HEK293 (cell line): ENCODE measurements around the gene PDE6B.

Experiments used
- CTCF ChIA-PET: fragments of 350-600 bp; formaldehyde crosslinking; extraction: SDS; loops from one replicate; lab custom pipeline; 2021; ENCODE audit warnings: antibody characterized with exemption; lab: Yijun Ruan, JAX
- POLR2A ChIA-PET: fragments of 300-600 bp; formaldehyde crosslinking; extraction: SDS; loops from one replicate; lab custom pipeline; 2020; ENCODE audit warnings: antibody characterized with exemption, inconsistent platforms; lab: Yijun Ruan, JAX
- H3K27ac ChIP-seq: fragments of 200-500 bp; sonication (Bioruptor generic); 2 replicates; pipeline ENCODE4 v1.5.1; 2014; ENCODE audit warnings: low read depth, low read length, control low read depth, inconsistent platforms; ENCODE audit errors: extremely low read depth
- H3K36me3 ChIP-seq, 2 experiments: fragments of 200-500 bp in 1 of 2; sonication (Bioruptor generic) in 1 of 2; 1 replicate in 1 of 2; 2 replicates in 1 of 2; pipeline ENCODE4 v1.5.1; 2014 to 2017; ENCODE audit warnings: inconsistent platforms in 2 of 2, low read length in 2 of 2; ENCODE audit not compliant: control insufficient read depth in 2 of 2, insufficient read depth in 1 of 2
- H3K4me1 ChIP-seq: fragments of 200-500 bp; sonication (Bioruptor generic); 2 replicates; pipeline ENCODE4 v1.5.1; 2014; ENCODE audit warnings: mild to moderate bottlenecking, low read length, inconsistent platforms; ENCODE audit not compliant: control insufficient read depth, insufficient read depth
- H3K4me3 ChIP-seq: 2 replicates; pipeline ENCODE4 v1.5.1; 2011; ENCODE audit warnings: low read depth, mild to moderate bottlenecking, control low read depth, low read length, moderate library complexity
- H3K9me3 ChIP-seq: fragments of 200-500 bp; sonication (Bioruptor generic); 2 replicates; pipeline ENCODE4 v1.5.1; 2014; ENCODE audit warnings: low read depth, low read length, inconsistent platforms; ENCODE audit not compliant: control insufficient read depth, insufficient read depth
- INSM2 ChIP-seq: fragments of 450-650 bp; formaldehyde crosslinking; IDR thresholded peaks from 2 replicates; pipeline ENCODE4 v1.5.1; 2016; ENCODE audit warnings: missing biosample characterization, missing genetic modification characterization
- MYNN ChIP-seq: fragments of 450-650 bp; formaldehyde crosslinking; IDR thresholded peaks from 2 replicates; pipeline ENCODE4 v1.5.1; 2016; ENCODE audit warnings: missing biosample characterization, missing genetic modification characterization, borderline replicate concordance
- PRDM1 ChIP-seq: fragments of 450-650 bp; formaldehyde crosslinking; IDR thresholded peaks from 2 replicates; pipeline ENCODE4; 2016; ENCODE audit warnings: missing biosample characterization, missing genetic modification characterization
- PRDM6 ChIP-seq: fragments of 450-650 bp; formaldehyde crosslinking; IDR thresholded peaks from 2 replicates; pipeline ENCODE4 v1.5.1; 2017; ENCODE audit warnings: missing biosample characterization, missing genetic modification characterization
- SP3 ChIP-seq: fragments of 450-650 bp; formaldehyde crosslinking; IDR thresholded peaks from 2 replicates; pipeline ENCODE4 v1.5.1; 2016; ENCODE audit warnings: missing biosample characterization, missing genetic modification characterization
- YY2 ChIP-seq: fragments of 450-650 bp; formaldehyde crosslinking; IDR thresholded peaks from 2 replicates; pipeline ENCODE4 v1.5.1; 2016; ENCODE audit warnings: missing biosample characterization, missing genetic modification characterization
- ZBTB17 ChIP-seq: fragments of 450-650 bp; formaldehyde crosslinking; IDR thresholded peaks from 2 replicates; pipeline ENCODE4 v1.5.1; 2016; ENCODE audit warnings: missing biosample characterization, missing genetic modification characterization
- ZBTB7A ChIP-seq: fragments of 450-650 bp; formaldehyde crosslinking; IDR thresholded peaks from 2 replicates; pipeline ENCODE4 v1.5.1; 2016; ENCODE audit warnings: low read depth, missing biosample characterization, missing genetic modification characterization
- ZNF157 ChIP-seq: fragments of 450-650 bp; formaldehyde crosslinking; IDR thresholded peaks from 2 replicates; pipeline ENCODE4 v1.5.1; 2016; ENCODE audit warnings: missing biosample characterization, missing genetic modification characterization
- ZNF24 ChIP-seq: fragments of 450-650 bp; formaldehyde crosslinking; IDR thresholded peaks from 2 replicates; pipeline ENCODE4 v1.5.1; 2016; ENCODE audit warnings: missing biosample characterization, missing genetic modification characterization
- ZNF341 ChIP-seq: fragments of 450-650 bp; formaldehyde crosslinking; IDR thresholded peaks from 2 replicates; pipeline ENCODE4; 2016; ENCODE audit warnings: low read depth, missing biosample characterization, missing genetic modification characterization
- ZNF398 ChIP-seq: fragments of 450-650 bp; formaldehyde crosslinking; IDR thresholded peaks from 2 replicates; pipeline ENCODE4 v1.5.1; 2017; ENCODE audit warnings: missing biosample characterization, missing genetic modification characterization
- ZNF449 ChIP-seq: fragments of 450-650 bp; formaldehyde crosslinking; IDR thresholded peaks from 2 replicates; pipeline ENCODE4 v1.5.1; 2017; ENCODE audit warnings: missing biosample characterization, mild to moderate bottlenecking, missing genetic modification characterization, moderate library complexity
- ZNF513 ChIP-seq: fragments of 450-650 bp; IDR thresholded peaks from 2 replicates; pipeline ENCODE4 v1.5.1; 2018; ENCODE audit warnings: missing biosample characterization, missing genetic modification characterization
- ZNF571 ChIP-seq: fragments of 450-650 bp; formaldehyde crosslinking; IDR thresholded peaks from 2 replicates; pipeline ENCODE4 v1.5.0; 2017; ENCODE audit warnings: missing biosample characterization, missing genetic modification characterization
- ZNF623 ChIP-seq: fragments of 450-650 bp; formaldehyde crosslinking; IDR thresholded peaks from 2 replicates; pipeline ENCODE4 v1.5.1; 2016; ENCODE audit warnings: missing biosample characterization, missing genetic modification characterization
- TF ChIP-seq, protein P1 (sequence below): fragments of 450-650 bp; formaldehyde crosslinking; IDR thresholded peaks from 2 replicates; pipeline ENCODE4 v1.5.1; 2017; ENCODE audit warnings: missing biosample characterization, missing genetic modification characterization
- TF ChIP-seq, protein P2 (sequence below): fragments of 450-650 bp; formaldehyde crosslinking; IDR thresholded peaks from 2 replicates; pipeline ENCODE4 v1.5.1; 2016; ENCODE audit warnings: missing biosample characterization, missing genetic modification characterization, low read depth

Gene PDE6B

GRCh38 chr4:617644-618641 is 7.4 kb upstream of the PDE6B start (continued):
- no peak for TF ChIP-seq SP3 (tag by site-specific recombination)

- TF ChIP-seq YY2 (tag by site-specific recombination): no peak
- no peak for TF ChIP-seq ZNF513 (tag by site-specific recombination)
- TF ChIP-seq PRDM6: no peak
- no peak for TF ChIP-seq ZNF623 (tag by site-specific recombination)
- TF ChIP-seq, protein P1, sequence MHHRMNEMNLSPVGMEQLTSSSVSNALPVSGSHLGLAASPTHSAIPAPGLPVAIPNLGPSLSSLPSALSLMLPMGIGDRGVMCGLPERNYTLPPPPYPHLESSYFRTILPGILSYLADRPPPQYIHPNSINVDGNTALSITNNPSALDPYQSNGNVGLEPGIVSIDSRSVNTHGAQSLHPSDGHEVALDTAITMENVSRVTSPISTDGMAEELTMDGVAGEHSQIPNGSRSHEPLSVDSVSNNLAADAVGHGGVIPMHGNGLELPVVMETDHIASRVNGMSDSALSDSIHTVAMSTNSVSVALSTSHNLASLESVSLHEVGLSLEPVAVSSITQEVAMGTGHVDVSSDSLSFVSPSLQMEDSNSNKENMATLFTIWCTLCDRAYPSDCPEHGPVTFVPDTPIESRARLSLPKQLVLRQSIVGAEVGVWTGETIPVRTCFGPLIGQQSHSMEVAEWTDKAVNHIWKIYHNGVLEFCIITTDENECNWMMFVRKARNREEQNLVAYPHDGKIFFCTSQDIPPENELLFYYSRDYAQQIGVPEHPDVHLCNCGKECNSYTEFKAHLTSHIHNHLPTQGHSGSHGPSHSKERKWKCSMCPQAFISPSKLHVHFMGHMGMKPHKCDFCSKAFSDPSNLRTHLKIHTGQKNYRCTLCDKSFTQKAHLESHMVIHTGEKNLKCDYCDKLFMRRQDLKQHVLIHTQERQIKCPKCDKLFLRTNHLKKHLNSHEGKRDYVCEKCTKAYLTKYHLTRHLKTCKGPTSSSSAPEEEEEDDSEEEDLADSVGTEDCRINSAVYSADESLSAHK (tag by site-specific recombination): no peak
- no peak for TF ChIP-seq ZNF398
- no peak for TF ChIP-seq ZNF571
- no peak for TF ChIP-seq ZNF341 (tag by site-specific recombination)
- no peak for TF ChIP-seq ZBTB17
- TF ChIP-seq PRDM1: no peak
- no peak for TF ChIP-seq ZNF449 (tag by site-specific recombination)
- TF ChIP-seq ZNF157 (tag by site-specific recombination): no peak
- TF ChIP-seq MYNN (tag by site-specific recombination): no peak
- no peak for TF ChIP-seq ZBTB7A (tag by site-specific recombination)
- TF ChIP-seq ZNF24: no peak
- TF ChIP-seq, protein P2, sequence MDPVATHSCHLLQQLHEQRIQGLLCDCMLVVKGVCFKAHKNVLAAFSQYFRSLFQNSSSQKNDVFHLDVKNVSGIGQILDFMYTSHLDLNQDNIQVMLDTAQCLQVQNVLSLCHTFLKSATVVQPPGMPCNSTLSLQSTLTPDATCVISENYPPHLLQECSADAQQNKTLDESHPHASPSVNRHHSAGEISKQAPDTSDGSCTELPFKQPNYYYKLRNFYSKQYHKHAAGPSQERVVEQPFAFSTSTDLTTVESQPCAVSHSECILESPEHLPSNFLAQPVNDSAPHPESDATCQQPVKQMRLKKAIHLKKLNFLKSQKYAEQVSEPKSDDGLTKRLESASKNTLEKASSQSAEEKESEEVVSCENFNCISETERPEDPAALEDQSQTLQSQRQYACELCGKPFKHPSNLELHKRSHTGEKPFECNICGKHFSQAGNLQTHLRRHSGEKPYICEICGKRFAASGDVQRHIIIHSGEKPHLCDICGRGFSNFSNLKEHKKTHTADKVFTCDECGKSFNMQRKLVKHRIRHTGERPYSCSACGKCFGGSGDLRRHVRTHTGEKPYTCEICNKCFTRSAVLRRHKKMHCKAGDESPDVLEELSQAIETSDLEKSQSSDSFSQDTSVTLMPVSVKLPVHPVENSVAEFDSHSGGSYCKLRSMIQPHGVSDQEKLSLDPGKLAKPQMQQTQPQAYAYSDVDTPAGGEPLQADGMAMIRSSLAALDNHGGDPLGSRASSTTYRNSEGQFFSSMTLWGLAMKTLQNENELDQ (tag by site-specific recombination): no peak
- no peak for TF ChIP-seq INSM2 (tag by site-specific recombination)
- Histone ChIP-seq H3K9me3 (no peaks in the 10 kb centered on the region), H3K4me1 (no peaks in the 10 kb centered on the region), H3K27ac (no peak overlapping the region), H3K4me3 (no peak overlapping the region), H3K36me3 (no peaks in the 10 kb centered on the region)
- ChIA-PET CTCF (no interaction called here), POLR2A (no interaction called here)
Observed at GRCh38 chr4:620201-620600, 5.2 kb upstream of the PDE6B start.
